DOHH2 (cell line): ENCODE measurements around the gene RDM1.

Experiments
- EZH2phosphoT487 ChIP-seq: fragments of 200-600 bp; sonication (generic); IDR thresholded peaks from 2 replicates; pipeline ENCODE4 v1.6.1; 2017; ENCODE audit warnings: borderline replicate concordance, mild to moderate bottlenecking, antibody characterized with exemption, low read length, moderate library complexity, mixed read lengths
- TF ChIP-seq, protein P1 (sequence below): fragments of 200-600 bp; sonication (generic); IDR thresholded peaks from one replicate; pipeline ENCODE4 v1.5.1; 2014; ENCODE audit warnings: antibody characterized with exemption, mild to moderate bottlenecking, low read depth, low read length; ENCODE audit not compliant: poor library complexity, severe bottlenecking

DNA sequence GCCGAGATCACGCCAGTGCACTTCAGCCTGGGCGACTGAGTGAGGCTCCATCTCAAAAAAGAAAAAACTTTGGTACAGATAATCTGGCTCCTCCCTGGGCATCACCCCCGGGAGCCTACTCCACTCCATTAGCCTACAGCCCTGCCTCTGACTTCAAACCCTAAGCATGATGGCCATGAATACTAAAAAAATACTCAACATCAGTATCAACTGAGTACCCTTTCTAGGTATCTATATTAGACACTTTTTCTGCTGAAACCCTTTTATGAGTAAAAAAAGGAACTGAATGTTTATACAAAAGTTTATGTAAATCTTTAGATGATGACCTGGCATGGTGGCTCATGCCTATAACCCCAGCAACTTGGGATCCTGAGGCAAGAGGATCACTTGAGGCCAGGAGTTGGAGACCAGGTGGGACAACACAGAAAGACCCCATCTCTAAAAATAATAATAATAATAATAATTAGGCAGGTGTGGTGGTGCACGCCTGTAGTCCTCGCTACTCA is 6.9 kb downstream of the RDM1 start:
- TF ChIP-seq, protein P1, sequence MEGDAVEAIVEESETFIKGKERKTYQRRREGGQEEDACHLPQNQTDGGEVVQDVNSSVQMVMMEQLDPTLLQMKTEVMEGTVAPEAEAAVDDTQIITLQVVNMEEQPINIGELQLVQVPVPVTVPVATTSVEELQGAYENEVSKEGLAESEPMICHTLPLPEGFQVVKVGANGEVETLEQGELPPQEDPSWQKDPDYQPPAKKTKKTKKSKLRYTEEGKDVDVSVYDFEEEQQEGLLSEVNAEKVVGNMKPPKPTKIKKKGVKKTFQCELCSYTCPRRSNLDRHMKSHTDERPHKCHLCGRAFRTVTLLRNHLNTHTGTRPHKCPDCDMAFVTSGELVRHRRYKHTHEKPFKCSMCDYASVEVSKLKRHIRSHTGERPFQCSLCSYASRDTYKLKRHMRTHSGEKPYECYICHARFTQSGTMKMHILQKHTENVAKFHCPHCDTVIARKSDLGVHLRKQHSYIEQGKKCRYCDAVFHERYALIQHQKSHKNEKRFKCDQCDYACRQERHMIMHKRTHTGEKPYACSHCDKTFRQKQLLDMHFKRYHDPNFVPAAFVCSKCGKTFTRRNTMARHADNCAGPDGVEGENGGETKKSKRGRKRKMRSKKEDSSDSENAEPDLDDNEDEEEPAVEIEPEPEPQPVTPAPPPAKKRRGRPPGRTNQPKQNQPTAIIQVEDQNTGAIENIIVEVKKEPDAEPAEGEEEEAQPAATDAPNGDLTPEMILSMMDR, result no peak
- TF ChIP-seq EZH2phosphoT487, result no peak
